HepG2 (cell line): ENCODE data around the gene QPCT. TPM values are rescaled to one million over a fixed set of nuclear protein-coding genes. Genes with fewer than 3 reads are reported as not detected.

ENCODE experiments used
- ARHGAP35 ChIP-seq: sonication (generic); formaldehyde crosslinking; IDR thresholded peaks from 2 replicates; pipeline ENCODE4 v1.9.0; 2022; ENCODE audit warnings: mild to moderate bottlenecking, inconsistent platforms, moderate library complexity, missing genetic modification reagents, borderline replicate concordance
- ARNT ChIP-seq: fragments of 450-650 bp; IDR thresholded peaks from 2 replicates; pipeline ENCODE4 v1.6.1; 2017
- EZH2 ChIP-seq: conservative IDR thresholded peaks from 2 replicates; pipeline ENCODE4 v1.6.1; 2012; ENCODE audit warnings: mild to moderate bottlenecking, low read depth, low read length, moderate library complexity
- HNF4G ChIP-seq, 2 experiments: sonication (generic) in 1 of 2; formaldehyde crosslinking in 1 of 2; IDR thresholded peaks; 2 replicates each; pipeline versions ENCODE4 v1.4.0 to v1.6.1; 2011 to 2020; ENCODE audit warnings: borderline replicate concordance in 2 of 2, low read depth in 2 of 2, mild to moderate bottlenecking in 2 of 2, low read length in 1 of 2, missing genetic modification reagents in 1 of 2, moderate library complexity in 1 of 2
- MXD4 ChIP-seq: IDR thresholded peaks from 2 replicates; pipeline ENCODE4 v1.6.1; 2016; ENCODE audit warnings: mild to moderate bottlenecking, missing biosample characterization, missing genetic modification reagents
- ZNF333 ChIP-seq: sonication (generic); formaldehyde crosslinking; IDR thresholded peaks from 2 replicates; pipeline ENCODE4 v1.4.0; 2020; ENCODE audit warnings: mild to moderate bottlenecking, missing genetic modification reagents, borderline replicate concordance
- ZNF572 ChIP-seq: sonication (generic); formaldehyde crosslinking; IDR thresholded peaks from 2 replicates; pipeline ENCODE4 v1.5.1; 2020; ENCODE audit warnings: mild to moderate bottlenecking, missing genetic modification reagents
- ZNF616 ChIP-seq: sonication (generic); formaldehyde crosslinking; IDR thresholded peaks from 2 replicates; pipeline ENCODE4 v1.5.0; 2020; ENCODE audit warnings: low read depth, mild to moderate bottlenecking, missing genetic modification reagents
- ZSCAN30 ChIP-seq: sonication (generic); formaldehyde crosslinking; IDR thresholded peaks from 2 replicates; pipeline ENCODE4 v1.5.0; 2020; ENCODE audit warnings: mild to moderate bottlenecking, missing genetic modification reagents
- polyA plus RNA-seq, 8 experiments: library from polyadenylated mRNA; depleted of rRNA in 3 of 8; stranded (reverse) in 7 of 8; unstranded in 1 of 8; fragments of >200 nt; fragmentation: Illumina TruSeq in 4 of 8; extraction: Trizol in 4 of 8; gene quantifications; 2 replicates each; pipeline versions ENCODE4 v1.2.1 to v1.2.3, GENCODE V29; 2011 to 2016; ENCODE audit warnings: low read depth in 4 of 8, missing spikeins in 1 of 8, mixed read lengths in 1 of 8; ENCODE audit not compliant: insufficient read depth in 1 of 8
- total RNA-seq, 5 experiments: library from RNA; depleted of rRNA; stranded (reverse); fragments of >200 nt; fragmentation: Illumina TruSeq; extraction: Trizol; gene quantifications; 2 replicates each; pipeline ENCODE4 v1.2.3, GENCODE V29; 2016; ENCODE audit warnings: low read depth in 1 of 5
- TF ChIP-seq, protein P1 (sequence below): sonication (generic); formaldehyde crosslinking; IDR thresholded peaks from 2 replicates; pipeline ENCODE4 v1.4.0; 2020; ENCODE audit warnings: missing genetic modification reagents
- TF ChIP-seq, protein P2 (sequence below): sonication (generic); formaldehyde crosslinking; conservative IDR thresholded peaks from 2 replicates; pipeline ENCODE4 v1.4.0; 2020; ENCODE audit warnings: missing genetic modification reagents
- TF ChIP-seq, protein P3 (sequence below): sonication (generic); formaldehyde crosslinking; IDR thresholded peaks from 2 replicates; pipeline ENCODE4 v1.4.0; 2020; ENCODE audit warnings: missing genetic modification reagents
- TF ChIP-seq, protein P4 (sequence below): sonication (generic); formaldehyde crosslinking; IDR thresholded peaks from 2 replicates; pipeline ENCODE4 v1.5.0; 2020; ENCODE audit warnings: missing genetic modification reagents
- TF ChIP-seq, protein P5 (sequence below): IDR thresholded peaks from 2 replicates; pipeline ENCODE4 v1.6.1; 2016; ENCODE audit warnings: missing biosample characterization, missing genetic modification reagents, low read depth

QPCT gene
- total and polyA plus RNA-seq, 2 of the 13 experiments (the other 11 are each of a cell fraction or from before 2014, with no cell fraction given), result 0.77 to 1.2 TPM

DNA sequence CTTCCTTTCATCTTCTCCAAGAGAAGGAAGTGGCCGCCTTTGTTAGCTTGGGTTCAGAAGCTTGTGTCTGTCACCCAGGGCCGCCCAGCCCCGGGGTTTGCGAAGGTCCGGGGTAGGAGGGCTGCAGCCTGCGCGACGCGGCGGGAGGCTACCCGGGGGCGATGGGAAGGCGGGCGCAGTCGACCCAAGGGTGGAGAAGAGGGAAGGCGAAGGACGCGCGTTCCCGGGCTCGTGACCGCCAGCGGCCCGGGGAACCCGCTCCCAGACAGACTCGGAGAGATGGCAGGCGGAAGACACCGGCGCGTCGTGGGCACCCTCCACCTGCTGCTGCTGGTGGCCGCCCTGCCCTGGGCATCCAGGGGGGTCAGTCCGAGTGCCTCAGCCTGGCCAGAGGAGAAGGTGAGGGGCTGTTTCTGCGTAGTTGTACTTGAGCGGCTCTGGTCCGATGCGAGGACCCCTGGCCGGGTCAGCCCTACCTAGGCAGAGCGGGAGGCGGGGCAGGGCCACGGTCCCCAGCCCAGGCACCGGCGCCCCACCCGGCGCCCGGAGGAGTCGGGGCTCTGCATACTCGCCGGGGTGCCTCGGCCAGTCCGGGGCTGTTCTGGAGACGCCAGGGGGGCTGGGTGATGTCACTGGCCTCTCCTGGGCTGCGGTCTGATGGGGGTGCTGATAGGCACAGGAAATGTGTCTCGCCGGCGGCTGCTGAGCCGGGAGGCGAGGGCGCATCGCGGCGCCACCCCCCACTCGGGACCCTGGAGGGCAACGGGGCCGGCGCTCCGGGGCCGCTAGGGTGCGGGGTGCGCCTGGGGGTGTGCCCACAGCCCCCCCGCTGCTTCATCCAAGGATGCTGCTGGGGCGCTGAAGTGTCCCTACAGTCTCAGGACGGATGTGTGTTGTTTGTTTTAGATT, at the start of gene QPCT (continued):
- TF ChIP-seq, protein P1, sequence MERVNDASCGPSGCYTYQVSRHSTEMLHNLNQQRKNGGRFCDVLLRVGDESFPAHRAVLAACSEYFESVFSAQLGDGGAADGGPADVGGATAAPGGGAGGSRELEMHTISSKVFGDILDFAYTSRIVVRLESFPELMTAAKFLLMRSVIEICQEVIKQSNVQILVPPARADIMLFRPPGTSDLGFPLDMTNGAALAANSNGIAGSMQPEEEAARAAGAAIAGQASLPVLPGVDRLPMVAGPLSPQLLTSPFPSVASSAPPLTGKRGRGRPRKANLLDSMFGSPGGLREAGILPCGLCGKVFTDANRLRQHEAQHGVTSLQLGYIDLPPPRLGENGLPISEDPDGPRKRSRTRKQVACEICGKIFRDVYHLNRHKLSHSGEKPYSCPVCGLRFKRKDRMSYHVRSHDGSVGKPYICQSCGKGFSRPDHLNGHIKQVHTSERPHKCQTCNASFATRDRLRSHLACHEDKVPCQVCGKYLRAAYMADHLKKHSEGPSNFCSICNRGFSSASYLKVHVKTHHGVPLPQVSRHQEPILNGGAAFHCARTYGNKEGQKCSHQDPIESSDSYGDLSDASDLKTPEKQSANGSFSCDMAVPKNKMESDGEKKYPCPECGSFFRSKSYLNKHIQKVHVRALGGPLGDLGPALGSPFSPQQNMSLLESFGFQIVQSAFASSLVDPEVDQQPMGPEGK, result no peak; the same call in 1 of the 2 replicates
- TF ChIP-seq, protein P2, sequence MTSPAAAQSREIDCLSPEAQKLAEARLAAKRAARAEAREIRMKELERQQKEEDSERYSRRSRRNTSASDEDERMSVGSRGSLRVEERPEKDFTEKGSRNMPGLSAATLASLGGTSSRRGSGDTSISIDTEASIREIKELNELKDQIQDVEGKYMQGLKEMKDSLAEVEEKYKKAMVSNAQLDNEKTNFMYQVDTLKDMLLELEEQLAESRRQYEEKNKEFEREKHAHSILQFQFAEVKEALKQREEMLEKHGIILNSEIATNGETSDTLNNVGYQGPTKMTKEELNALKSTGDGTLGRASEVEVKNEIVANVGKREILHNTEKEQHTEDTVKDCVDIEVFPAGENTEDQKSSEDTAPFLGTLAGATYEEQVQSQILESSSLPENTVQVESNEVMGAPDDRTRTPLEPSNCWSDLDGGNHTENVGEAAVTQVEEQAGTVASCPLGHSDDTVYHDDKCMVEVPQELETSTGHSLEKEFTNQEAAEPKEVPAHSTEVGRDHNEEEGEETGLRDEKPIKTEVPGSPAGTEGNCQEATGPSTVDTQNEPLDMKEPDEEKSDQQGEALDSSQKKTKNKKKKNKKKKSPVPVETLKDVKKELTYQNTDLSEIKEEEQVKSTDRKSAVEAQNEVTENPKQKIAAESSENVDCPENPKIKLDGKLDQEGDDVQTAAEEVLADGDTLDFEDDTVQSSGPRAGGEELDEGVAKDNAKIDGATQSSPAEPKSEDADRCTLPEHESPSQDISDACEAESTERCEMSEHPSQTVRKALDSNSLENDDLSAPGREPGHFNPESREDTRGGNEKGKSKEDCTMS (CRISPR knock-in tag), result no peak
- no peak for TF ChIP-seq ZNF333 (CRISPR knock-in tag)
- TF ChIP-seq ZNF572 (CRISPR knock-in tag), result no peak
- TF ChIP-seq, protein P3, sequence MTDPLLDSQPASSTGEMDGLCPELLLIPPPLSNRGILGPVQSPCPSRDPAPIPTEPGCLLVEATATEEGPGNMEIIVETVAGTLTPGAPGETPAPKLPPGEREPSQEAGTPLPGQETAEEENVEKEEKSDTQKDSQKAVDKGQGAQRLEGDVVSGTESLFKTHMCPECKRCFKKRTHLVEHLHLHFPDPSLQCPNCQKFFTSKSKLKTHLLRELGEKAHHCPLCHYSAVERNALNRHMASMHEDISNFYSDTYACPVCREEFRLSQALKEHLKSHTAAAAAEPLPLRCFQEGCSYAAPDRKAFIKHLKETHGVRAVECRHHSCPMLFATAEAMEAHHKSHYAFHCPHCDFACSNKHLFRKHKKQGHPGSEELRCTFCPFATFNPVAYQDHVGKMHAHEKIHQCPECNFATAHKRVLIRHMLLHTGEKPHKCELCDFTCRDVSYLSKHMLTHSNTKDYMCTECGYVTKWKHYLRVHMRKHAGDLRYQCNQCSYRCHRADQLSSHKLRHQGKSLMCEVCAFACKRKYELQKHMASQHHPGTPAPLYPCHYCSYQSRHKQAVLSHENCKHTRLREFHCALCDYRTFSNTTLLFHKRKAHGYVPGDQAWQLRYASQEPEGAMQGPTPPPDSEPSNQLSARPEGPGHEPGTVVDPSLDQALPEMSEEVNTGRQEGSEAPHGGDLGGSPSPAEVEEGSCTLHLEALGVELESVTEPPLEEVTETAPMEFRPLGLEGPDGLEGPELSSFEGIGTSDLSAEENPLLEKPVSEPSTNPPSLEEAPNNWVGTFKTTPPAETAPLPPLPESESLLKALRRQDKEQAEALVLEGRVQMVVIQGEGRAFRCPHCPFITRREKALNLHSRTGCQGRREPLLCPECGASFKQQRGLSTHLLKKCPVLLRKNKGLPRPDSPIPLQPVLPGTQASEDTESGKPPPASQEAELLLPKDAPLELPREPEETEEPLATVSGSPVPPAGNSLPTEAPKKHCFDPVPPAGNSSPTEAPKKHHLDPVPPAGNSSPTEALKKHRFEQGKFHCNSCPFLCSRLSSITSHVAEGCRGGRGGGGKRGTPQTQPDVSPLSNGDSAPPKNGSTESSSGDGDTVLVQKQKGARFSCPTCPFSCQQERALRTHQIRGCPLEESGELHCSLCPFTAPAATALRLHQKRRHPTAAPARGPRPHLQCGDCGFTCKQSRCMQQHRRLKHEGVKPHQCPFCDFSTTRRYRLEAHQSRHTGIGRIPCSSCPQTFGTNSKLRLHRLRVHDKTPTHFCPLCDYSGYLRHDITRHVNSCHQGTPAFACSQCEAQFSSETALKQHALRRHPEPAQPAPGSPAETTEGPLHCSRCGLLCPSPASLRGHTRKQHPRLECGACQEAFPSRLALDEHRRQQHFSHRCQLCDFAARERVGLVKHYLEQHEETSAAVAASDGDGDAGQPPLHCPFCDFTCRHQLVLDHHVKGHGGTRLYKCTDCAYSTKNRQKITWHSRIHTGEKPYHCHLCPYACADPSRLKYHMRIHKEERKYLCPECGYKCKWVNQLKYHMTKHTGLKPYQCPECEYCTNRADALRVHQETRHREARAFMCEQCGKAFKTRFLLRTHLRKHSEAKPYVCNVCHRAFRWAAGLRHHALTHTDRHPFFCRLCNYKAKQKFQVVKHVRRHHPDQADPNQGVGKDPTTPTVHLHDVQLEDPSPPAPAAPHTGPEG, result no peak
- TF ChIP-seq MXD4 (CRISPR knock-in tag), result 0 out of 2 replicates have a peak, but pooled peaks have one; percentile 23
- TF ChIP-seq, protein P4, sequence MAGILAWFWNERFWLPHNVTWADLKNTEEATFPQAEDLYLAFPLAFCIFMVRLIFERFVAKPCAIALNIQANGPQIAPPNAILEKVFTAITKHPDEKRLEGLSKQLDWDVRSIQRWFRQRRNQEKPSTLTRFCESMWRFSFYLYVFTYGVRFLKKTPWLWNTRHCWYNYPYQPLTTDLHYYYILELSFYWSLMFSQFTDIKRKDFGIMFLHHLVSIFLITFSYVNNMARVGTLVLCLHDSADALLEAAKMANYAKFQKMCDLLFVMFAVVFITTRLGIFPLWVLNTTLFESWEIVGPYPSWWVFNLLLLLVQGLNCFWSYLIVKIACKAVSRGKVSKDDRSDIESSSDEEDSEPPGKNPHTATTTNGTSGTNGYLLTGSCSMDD (CRISPR knock-in tag), result no peak
- TF ChIP-seq HNF4G (IDR thresholded peaks at IDR 0.05; ENCODE audit: borderline replicate concordance, low read depth, low read length), result no peak
- TF ChIP-seq HNF4G (CRISPR knock-in tag; IDR thresholded peaks at IDR 0.05; ENCODE audit: borderline replicate concordance, low read depth), result peak; percentile 53; the same call in 1 of the 2 replicates
- TF ChIP-seq ARNT, result no peak
- TF ChIP-seq ZNF616 (CRISPR knock-in tag), result no peak
- no peak; the same call in 1 of the 2 replicates for TF ChIP-seq ARHGAP35 (CRISPR knock-in tag)
- no peak; the same call in 1 of the 2 replicates for TF ChIP-seq EZH2
- TF ChIP-seq, protein P5, sequence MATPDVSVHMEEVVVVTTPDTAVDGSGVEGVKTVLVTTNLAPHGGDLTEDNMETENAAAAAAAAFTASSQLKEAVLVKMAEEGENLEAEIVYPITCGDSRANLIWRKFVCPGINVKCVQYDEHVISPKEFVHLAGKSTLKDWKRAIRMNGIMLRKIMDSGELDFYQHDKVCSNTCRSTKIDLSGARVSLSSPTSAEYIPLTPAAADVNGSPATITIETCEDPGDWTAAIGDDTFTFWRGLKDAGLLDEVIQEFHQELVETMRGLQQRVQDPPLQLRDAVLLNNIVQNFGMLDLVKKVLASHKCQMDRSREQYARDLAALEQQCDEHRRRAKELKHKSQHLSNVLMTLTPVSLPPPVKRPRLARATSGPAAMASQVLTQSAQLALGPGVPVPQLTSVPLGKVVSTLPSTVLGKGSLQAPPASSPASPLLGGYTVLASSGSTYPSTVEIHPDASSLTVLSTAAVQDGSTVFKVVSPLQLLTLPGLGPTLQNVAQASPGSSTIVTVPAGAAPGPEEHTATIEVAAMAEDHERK, result no peak
- no peak for TF ChIP-seq ZSCAN30 (CRISPR knock-in tag)
